ENCODE data around the gene ANKH.
"Not testable (repeated sequence)": the region's sequence is repeated elsewhere in the genome, so short reads cannot be mapped to it uniquely, and the experiment has no call there.

The ANKH gene

GRCh38 chr5:14854799-14855198, 16.8 kb downstream of the ANKH start:
- DNase-seq (ENCODE audit: low read depth), result no peak

DNA sequence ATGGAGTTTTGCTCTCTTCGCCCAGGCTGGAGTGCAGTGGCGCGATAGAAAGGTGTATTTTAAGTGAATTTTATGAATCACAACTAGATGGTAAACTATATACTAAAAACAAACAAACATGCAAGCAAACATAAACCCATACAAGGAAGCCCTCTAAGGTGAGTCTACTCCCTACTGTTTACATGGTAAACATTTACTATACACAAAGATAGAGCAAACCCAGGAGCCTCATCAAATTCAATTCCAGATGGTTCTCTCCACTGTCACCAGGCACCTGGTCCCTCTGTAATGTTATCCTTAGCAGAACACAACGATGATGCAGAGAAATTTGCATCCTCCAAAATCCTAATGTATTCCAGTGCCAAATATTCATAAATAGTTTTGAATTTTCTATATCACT, 17.9 kb downstream of the ANKH start:
- no peak for DNase-seq (ENCODE audit: low read depth)

GRCh38 chr5:14852779-14853178, 18.8 kb downstream of the ANKH start:
- no peak for DNase-seq (ENCODE audit: low read depth)

DNA sequence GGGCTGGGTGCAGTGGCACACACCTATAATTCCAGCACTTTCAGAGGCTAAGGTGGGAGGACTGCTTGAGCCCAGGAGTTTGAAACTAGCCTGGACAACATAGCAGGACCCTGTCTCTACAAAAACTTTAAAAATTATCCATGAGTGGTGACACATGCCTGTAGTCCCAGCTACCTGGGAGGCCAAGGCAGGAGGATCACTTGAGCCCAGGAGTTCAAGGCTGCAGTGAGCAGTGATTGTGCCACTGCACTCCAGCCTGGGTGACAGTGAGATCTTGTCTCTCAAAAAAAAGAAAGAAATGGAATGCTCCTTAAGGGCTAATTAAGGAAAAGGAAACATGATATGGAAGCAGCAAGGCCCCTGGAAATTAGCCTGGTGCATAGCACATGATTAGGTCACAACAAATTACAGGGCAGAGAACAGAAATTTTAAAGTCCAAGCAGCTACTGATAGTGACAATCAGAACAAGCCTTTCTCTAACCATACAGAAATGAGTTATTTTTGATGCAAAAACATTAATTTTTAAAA, 19.5 kb downstream of the ANKH start:
- no peak for DNase-seq (ENCODE audit: low read depth)

DNA sequence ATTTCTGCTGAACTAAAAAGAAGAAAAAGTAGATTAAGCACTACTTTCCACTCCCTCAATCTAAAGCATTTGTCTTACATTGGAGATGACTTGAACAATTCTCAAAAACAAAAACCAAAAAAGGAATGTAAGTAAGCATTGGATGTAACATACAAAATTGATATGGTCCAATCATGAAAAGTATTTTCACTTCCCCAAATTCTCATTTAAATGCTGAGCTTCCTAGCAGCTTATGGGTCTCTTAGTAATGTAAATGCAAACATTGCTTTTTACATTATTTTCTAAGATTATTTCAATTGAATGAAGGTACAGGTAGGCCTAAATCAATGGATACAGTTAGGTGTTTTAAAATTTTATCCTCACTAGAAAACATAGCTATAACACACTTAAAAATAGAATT, 20.0 kb downstream of the ANKH start:
- DNase-seq (ENCODE audit: low read depth), result no peak

GRCh38 chr5:14851050-14851419, 20.5 kb downstream of the ANKH start:
- DNase-seq (ENCODE audit: low read depth), result no peak

DNA sequence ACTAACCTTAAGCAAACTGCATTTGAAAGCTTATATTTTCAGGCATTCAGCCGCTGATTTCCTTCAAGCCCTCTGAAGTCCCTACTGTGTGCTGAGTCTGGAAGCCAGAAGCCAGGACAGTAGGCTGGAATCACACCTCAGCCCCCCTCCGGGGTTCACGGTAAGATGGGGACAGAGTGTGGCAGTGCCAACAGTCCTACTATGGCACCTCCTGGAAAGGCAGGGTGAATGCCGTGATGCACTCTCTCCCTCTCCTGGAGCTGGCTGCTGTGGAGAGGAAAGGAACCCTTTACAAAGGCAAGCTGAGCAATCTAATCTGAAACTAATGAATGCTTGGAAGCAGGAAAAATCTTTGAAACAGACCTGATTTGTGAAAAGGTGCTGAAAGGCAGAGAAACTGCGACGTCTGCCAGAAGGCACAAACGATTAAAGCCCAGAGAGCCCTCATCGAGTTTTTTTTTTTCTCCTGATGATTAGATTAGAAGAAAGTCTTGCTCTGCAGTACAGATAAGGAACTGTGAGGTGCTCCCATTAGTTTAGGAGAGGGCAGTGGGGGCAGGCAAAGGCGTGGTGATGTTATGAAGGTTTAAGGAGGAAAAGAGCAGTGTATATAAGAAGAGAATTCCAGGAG, 21.0 kb downstream of the ANKH start:
- DNase-seq (ENCODE audit: low read depth), result no peak

GRCh38 chr5:14849516-14850294, 21.9 kb downstream of the ANKH start:
- DNase-seq (ENCODE audit: low read depth), result no peak

DNA sequence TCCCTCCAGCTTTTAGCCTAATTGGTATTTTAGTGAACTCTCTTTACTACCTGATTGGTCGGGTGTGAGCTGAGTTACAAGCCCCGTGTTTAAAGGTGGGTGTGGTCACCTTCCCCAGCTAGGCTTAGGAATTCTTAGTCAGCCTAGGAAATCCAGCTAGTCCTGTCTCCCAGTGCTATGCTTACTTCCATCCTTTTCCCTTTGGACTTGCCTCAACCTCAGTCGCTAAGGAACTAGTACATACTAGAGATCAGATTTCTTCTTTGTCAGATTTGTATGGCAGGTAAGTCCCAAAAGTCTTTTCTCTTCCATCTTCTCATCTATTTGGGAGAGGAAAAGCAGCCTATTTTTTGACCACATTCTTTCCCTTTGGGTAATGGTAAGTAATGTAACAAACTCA, 22.6 kb downstream of the ANKH start:
- DNase-seq (ENCODE audit: low read depth), result not testable (repeated sequence)

DNA sequence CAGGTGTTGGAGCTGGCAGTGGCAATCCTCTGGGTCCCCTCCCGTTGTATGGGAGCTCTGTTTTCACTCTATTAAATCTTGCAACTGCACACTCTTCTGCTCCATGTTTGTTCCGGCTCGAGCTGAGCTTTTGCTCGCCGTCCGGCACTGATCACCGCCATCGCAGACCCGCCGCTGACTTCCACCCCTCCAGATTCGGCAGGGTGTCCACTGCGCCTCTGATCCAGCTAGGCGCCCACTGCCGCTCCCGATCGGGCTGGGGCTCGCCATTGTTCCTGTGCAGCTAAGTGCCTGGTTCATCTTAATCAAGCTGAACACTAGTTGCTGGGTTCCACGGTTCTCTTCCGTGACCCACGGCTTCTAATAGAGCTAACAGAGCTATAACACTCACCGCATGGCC, 23.2 kb downstream of the ANKH start:
- no peak for DNase-seq (ENCODE audit: low read depth)

DNA sequence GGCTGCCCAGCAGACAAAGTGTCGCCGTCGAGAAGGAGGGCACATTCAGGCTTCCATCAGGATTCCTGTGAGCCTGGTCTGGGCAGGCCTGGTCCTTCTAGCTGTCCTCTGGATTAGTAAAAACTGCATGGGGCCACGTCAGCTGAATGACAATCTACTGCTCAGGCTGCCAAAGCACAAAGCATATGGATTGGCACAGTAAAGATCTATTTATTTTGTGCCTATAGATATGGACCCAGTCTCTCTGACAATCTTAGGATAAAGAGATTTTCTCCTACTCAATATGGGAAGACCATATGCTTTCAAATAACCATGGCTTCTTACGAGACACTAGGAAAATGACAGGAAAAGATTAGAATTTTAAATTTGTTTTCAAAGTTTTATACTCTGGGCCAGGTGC, 24.1 kb downstream of the ANKH start:
- DNase-seq (ENCODE audit: low read depth), result no peak

- no peak for DNase-seq (ENCODE audit: low read depth)
Observed at GRCh38 chr5:14842117-14842516, 29.5 kb downstream of the ANKH start.

DNA sequence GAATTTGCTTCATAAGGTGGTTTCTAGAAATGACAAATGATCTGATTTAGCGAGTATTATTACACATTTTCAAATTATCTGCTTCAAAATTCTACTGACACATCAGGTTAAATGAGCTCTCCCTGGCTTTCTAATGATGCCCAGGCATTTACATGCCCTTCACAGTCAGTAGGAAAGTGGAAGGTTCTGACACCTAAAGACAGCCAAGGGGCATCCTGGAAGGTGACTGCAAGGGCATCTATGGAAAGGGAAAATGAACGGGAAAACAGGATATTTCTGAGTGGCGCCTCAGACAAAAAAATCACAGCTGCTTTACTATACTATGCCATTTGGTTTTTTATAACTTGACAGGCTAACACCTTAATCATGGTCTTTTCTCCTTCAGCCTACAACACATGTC, 31.0 kb downstream of the ANKH start:
- no peak for DNase-seq (ENCODE audit: low read depth)

- DNase-seq (ENCODE audit: low read depth), result no peak
Observed at GRCh38 chr5:14838396-14839319, 32.9 kb downstream of the ANKH start.

DNA sequence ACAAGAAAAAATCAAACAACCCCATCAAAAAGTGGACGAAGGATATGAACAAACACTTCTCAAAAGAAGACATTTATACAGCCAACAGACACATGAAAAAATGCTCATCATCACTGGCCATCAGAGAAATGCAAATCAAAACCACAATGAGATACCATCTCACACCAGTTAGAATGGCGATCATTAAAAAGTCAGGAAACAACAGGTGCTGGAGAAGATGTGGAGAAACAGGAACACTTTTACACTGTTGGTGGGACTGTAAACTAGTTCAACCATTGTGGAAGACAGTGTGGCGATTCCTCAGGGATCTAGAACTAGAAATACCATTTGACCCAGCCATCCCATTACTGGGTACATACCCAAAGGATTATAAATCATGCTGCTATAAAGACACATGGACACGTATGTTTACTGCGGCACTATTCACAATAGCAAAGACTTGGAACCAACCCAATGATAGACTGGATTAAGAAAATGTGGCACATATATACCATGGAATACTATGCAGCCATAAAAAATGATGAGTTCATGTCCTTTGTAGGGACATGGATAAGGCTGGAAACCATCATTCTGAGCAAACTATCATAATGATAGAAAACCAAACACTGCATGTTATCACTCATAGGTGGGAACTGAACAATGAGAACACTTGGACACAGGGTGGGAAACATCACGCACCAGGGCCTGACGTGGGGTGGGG, 34.0 kb downstream of the ANKH start:
- DNase-seq (ENCODE audit: low read depth), result not testable (repeated sequence)

DNA sequence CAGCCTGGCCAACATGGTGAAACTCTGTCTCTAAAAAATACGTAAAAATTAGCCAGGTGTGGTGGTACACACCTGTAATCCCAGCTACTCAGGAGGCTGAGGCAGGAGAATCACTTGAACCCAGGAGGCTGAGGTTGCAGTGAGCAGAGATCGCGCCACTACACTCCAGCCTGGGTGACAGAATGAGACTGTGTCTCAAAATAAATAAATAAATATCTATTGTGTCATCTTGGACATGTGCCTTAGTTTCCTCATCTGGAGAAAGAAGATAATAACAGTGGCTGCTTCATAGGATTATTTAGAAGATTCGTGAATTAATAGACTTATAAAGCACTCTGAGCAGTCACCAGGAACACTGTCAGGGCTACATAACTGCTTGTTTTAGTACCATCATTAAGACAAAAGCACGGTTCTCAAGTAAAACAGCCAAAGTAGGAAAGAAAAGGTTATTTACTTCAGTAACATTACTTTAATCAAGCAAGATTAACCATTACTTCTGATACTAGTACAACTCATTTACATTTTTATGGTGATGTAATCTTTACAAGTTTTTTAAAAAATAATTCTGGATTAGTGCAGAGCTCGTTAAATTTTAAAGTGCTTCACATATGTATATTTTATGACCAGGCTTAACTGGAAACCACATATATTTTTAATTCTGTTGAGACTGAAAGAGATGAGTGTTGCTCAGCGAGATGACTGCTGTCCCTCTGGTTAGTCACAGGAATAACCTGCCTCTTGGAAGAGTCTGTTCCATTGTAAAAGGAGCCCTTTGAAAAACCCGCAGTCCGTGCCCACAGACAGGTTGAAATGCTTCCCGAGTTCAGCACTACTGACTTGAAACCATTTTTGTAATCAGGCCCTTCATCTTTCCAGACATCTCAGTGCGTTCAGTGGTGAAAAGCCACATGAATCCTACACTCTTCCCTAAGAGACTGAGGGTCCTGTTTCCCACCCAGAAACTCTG, 36.7 kb downstream of the ANKH start:
- no peak for DNase-seq (ENCODE audit: low read depth)

GRCh38 chr5:14834062-14834461, 37.5 kb downstream of the ANKH start:
- DNase-seq (ENCODE audit: low read depth), result no peak

DNA sequence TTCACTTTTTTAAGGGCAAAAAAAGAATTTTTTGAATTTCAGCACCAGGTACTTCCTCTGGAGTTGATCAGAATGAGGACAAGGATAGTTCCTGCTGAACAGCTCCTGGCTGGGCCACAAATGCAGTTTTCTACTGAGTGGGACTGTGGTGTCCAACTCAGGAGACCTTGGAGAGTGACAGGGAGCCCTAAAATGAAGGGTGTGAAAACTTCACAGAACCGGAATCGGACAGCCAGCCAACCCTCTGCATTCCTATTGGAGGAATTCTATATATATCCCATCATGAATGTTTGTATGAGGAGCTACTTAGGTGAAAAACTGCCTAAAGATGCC, 40.6 kb downstream of the ANKH start:
- no peak for DNase-seq (ENCODE audit: low read depth)

DNA sequence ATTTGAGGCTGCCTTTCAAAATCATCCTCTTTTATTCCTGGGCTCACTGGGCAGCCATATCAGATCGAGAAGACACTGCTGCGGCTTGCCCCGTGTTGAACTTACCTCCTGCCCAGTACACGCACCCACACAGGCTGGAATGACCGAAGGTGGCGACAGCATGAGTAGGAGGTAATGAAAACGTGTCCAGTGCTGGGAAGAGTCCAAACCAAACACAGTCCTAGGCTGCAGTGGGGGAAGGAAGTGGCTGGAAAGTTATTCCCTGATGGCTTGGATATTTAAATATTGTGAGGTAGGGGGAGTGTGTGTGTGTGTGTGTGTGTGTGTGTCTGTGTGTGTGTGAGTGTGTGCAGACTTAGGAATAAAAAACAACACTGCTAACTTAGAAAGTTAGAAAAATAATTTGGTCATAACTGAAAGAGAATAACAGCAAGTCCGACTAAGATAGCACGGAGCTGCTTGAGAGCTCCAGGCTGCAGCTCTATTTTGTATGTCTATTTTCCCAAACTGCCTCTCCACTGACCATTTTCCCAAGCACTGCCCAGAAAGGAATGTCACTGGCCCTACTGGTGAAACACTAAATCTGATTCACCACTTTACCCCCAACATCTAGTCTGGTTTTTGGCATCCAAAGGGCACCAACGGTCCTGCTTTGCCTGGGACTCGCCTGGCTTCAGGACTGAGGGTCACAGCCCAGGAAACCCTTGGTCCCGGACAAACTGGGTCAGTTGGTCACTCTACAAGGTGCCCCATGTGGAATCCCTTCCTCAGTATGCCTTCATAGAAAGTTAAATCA, 41.2 kb downstream of the ANKH start:
- DNase-seq (ENCODE audit: low read depth), result peak; percentile 44

GRCh38 chr5:14829396-14829795, 42.2 kb downstream of the ANKH start:
- DNase-seq (ENCODE audit: low read depth), result no peak

Data from stromal cell of bone marrow (primary cell).